ENCODE results near the gene RCCD1. TPM values are rescaled to one million over a fixed set of nuclear protein-coding genes. Genes with fewer than 3 reads are reported as not detected.

Gene RCCD1, protein sequence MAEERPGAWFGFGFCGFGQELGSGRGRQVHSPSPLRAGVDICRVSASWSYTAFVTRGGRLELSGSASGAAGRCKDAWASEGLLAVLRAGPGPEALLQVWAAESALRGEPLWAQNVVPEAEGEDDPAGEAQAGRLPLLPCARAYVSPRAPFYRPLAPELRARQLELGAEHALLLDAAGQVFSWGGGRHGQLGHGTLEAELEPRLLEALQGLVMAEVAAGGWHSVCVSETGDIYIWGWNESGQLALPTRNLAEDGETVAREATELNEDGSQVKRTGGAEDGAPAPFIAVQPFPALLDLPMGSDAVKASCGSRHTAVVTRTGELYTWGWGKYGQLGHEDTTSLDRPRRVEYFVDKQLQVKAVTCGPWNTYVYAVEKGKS
- 10 to 100 TPM in 3 of 5 experiments, 1 to 10 TPM in 2; 5.8 to 24.6 (median 16.3) TPM for total RNA-seq
- 1 to 10 TPM; 2.5 to 3.9 TPM for polyA plus RNA-seq
- 6.9 reads per million, percentile 29 among the genes with 10 or more reads in this experiment for total RNA-seq

GRCh38 chr15:90954712-90955623 is at the start of gene RCCD1:
Gene RCCD1, plus strand, starts transcription at chr15:90954884. Its CDS starts 1,851 bp downstream, at chr15:90956735.
- Mint-ChIP-seq H3K27ac (peak within 1 kb of the TSS; percentile 76 to 96 (median 94)), H3K9me3 (no peaks in the 10 kb centered on the region)

DNA sequence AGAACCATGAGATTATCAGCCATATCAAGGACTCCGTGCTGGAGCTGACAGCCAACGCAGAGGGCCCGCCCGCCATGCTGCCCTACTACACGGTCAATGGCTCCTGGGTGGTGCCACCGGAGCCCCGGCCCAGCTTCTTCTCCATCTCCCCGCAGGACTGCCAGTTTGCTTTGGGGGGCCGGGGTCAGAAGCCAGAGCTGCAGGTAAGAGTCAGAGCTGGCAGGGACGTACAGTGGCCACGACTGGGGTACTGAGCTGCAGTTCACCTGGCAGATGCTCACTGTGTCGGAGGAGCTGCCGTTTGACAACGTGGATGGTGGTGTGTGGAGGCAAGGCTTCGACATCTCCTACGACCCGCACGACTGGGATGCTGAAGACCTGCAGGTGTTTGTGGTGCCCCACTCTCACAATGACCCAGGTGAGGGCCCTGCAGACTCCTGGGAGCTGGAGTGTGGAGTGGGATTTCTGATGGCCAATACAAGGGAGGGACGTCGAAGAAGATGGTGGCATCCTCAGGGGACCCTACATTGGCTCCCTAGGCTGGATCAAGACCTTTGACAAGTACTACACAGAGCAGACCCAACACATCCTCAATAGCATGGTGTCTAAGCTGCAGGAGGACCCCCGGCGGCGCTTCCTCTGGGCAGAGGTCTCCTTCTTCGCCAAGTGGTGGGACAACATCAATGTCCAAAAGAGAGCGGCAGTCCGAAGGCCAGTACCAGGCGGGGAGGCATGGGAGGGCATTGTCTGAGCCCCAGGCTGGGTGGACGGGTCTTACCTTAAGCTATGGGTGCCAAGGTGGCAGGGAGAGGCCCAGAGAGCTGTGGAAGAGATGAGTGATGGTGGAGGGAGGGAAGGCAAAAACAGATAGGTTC is 49.1 kb upstream of the RCCD1 start:
- H3K36me3 Mint-ChIP-seq = peaks cover 9 to 36% (median 21%) of the 10 kb centered on the region in 5 donors
- intact Hi-C loops (cut with micrococcal nuclease) = loop anchor here in 1 of 2 donors (2.0 kb wide), 1 partner anchor 17 kb away; no protein-coding TSS in a partner anchor
- ChIA-PET POLR2A (interaction anchor here (8.3 kb wide), 1 partner anchor 28 kb away, joined by 213 read pairs; the partner anchor contains the start of genes HDDC3 and UNC45A), CTCF (interaction anchor here (8.0 kb wide), 1 partner anchor 28 kb away, joined by 150 read pairs; the partner anchor contains the start of genes HDDC3 and UNC45A)
- H3K27ac Mint-ChIP-seq = peak overlapping the region in 1 of 9 donors; percentile 51
- H3K9me3 Mint-ChIP-seq = no peaks in the 10 kb centered on the region
- Histone ChIP-seq H3K4me3 (ENCODE audit: low read length) (no peak overlapping the region), H3K9me3 (ENCODE audit: control insufficient read depth in 2 of 3, low read length in 3 of 3) (no peaks in the 10 kb centered on the region), H3K27me3 (ENCODE audit: control insufficient read depth in 2 of 2, insufficient read depth in 2 of 2, low read length in 2 of 2) (no peaks in the 10 kb centered on the region), H3K4me1 (ENCODE audit: control insufficient read depth in 2 of 2, insufficient read depth in 2 of 2, low read length in 2 of 2) (peaks cover 12 to 17% of the 10 kb centered on the region in 2 donors), H3K36me3 (ENCODE audit: control insufficient read depth in 2 of 3, insufficient read depth in 3 of 3, low read length in 3 of 3) (peaks cover 6 to 52% (median 17%) of the 10 kb centered on the region in 3 experiments), H3K27ac (ENCODE audit: low read depth, low read length) (no peak overlapping the region)
- H3K4me1 Mint-ChIP-seq = peaks cover 11 to 36% (median 31%) of the 10 kb centered on the region in 7 donors
- H3K4me3 Mint-ChIP-seq = peak overlapping the region in 5 of 10 donors; percentile 14 to 63 (median 21)
- ATAC-seq (no peak), DNase-seq (no peak)
- H3K27me3 Mint-ChIP-seq = no peaks in the 10 kb centered on the region

More at GRCh38 chr15:90954712-90955623, at the start of gene RCCD1:
- no peaks in the 10 kb centered on the region for H3K27me3 Mint-ChIP-seq
- peak; percentile 98 for ATAC-seq
- H3K4me1 ChIP-seq (ENCODE audit: control insufficient read depth in 2 of 2, insufficient read depth in 2 of 2, low read length in 2 of 2) = peaks cover 10 to 15% of the 10 kb centered on the region in 2 donors
- H3K27ac ChIP-seq (ENCODE audit: low read depth, low read length) = peak within 1 kb of the TSS; percentile 98
- intact Hi-C loops (cut with micrococcal nuclease) = loop anchor here (1.0 to 10.0 kb wide), 6 partner anchors 20 to 900 kb away; partner anchors contain the start of genes PRC1 (in 2 of the 2), UNC45A (in 2 of the 2), BLM (in 1 of the 2) and SLCO3A1 (in 1 of the 2)
- H3K27me3 ChIP-seq (ENCODE audit: control insufficient read depth in 2 of 2, insufficient read depth in 2 of 2, low read length in 2 of 2) = no peaks in the 10 kb centered on the region
- peak; percentile 67 to 90 (median 85) for DNase-seq
- H3K4me3 Mint-ChIP-seq = peak within 1 kb of the TSS; percentile 81 to 90 (median 87)
- H3K4me1 Mint-ChIP-seq = peaks cover 6 to 24% (median 12%) of the 10 kb centered on the region in 7 donors
- H3K36me3 Mint-ChIP-seq = peaks cover 0 to 26% (median 4%) of the 10 kb centered on the region in 5 donors
- peak within 1 kb of the TSS; percentile 100 for H3K4me3 ChIP-seq (ENCODE audit: low read length)
- POLR2A ChIA-PET = interaction anchor here (1.0 to 9.2 kb wide), 9 partner anchors 8 to 67 kb away, joined by 3 to 119 read pairs (median 4); partner anchors contain the start of genes HDDC3, MAN2A2 and UNC45A
- H3K36me3 ChIP-seq (ENCODE audit: control insufficient read depth in 2 of 3, insufficient read depth in 3 of 3, low read length in 3 of 3) = peaks cover 0 to 42% (median 0%) of the 10 kb centered on the region in 3 experiments
- CTCF ChIA-PET = interaction anchor here (2.6 to 7.7 kb wide), 3 partner anchors 22 to 94 kb away, joined by 12 to 67 read pairs (median 13); partner anchors contain the start of genes HDDC3 and UNC45A
- H3K9me3 ChIP-seq (ENCODE audit: control insufficient read depth in 2 of 3, low read length in 3 of 3) = no peaks in the 10 kb centered on the region

GRCh38 chr15:90906181-90906849 is 48.4 kb upstream of the RCCD1 start:
- peak overlapping the region in 1 of 10 donors; percentile 21 for H3K4me3 Mint-ChIP-seq
- Histone ChIP-seq H3K4me3 (ENCODE audit: low read length) (no peak overlapping the region), H3K27me3 (ENCODE audit: control insufficient read depth in 2 of 2, insufficient read depth in 2 of 2, low read length in 2 of 2) (no peaks in the 10 kb centered on the region), H3K27ac (ENCODE audit: low read depth, low read length) (no peak overlapping the region), H3K9me3 (ENCODE audit: control insufficient read depth in 2 of 3, low read length in 3 of 3) (no peaks in the 10 kb centered on the region), H3K4me1 (ENCODE audit: control insufficient read depth in 2 of 2, insufficient read depth in 2 of 2, low read length in 2 of 2) (peaks cover 12 to 16% of the 10 kb centered on the region in 2 donors), H3K36me3 (ENCODE audit: control insufficient read depth in 2 of 3, insufficient read depth in 3 of 3, low read length in 3 of 3) (peaks cover 11 to 60% (median 22%) of the 10 kb centered on the region in 3 experiments)
- peaks cover 11 to 33% (median 28%) of the 10 kb centered on the region in 7 donors for H3K4me1 Mint-ChIP-seq
- peaks cover 9 to 37% (median 21%) of the 10 kb centered on the region in 5 donors for H3K36me3 Mint-ChIP-seq
- ATAC-seq (no peak), DNase-seq (no peak)
- POLR2A ChIA-PET = interaction anchor here (8.3 kb wide), 1 partner anchor 27 kb away, joined by 213 read pairs; the partner anchor contains the start of genes HDDC3 and UNC45A
- CTCF ChIA-PET = interaction anchor here (0.6 to 8.0 kb wide), 2 partner anchors 27 to 84 kb away, joined by 4 to 150 read pairs; partner anchors contain the start of genes HDDC3 and UNC45A
- H3K9me3 Mint-ChIP-seq = no peaks in the 10 kb centered on the region
- intact Hi-C loops (cut with micrococcal nuclease) = no loop called here
- no peaks in the 10 kb centered on the region for H3K27me3 Mint-ChIP-seq
- H3K27ac Mint-ChIP-seq = no peak overlapping the region

GRCh38 chr15:90907051-90907660 is 47.5 kb upstream of the RCCD1 start:
- no peaks in the 10 kb centered on the region for H3K27me3 ChIP-seq (ENCODE audit: control insufficient read depth in 2 of 2, insufficient read depth in 2 of 2, low read length in 2 of 2)
- no peak overlapping the region for H3K4me3 Mint-ChIP-seq
- ChIA-PET CTCF (interaction anchor here (0.5 to 8.0 kb wide), 3 partner anchors 19 to 85 kb away, joined by 3 to 150 read pairs (median 4); partner anchors contain the start of genes HDDC3 and UNC45A), POLR2A (no interaction called here)
- peaks cover 11 to 24% (median 20%) of the 10 kb centered on the region in 7 donors for H3K4me1 Mint-ChIP-seq
- H3K27ac Mint-ChIP-seq = no peak overlapping the region
- H3K9me3 Mint-ChIP-seq = no peaks in the 10 kb centered on the region
- H3K36me3 ChIP-seq (ENCODE audit: control insufficient read depth in 2 of 3, insufficient read depth in 3 of 3, low read length in 3 of 3) = peaks cover 13 to 68% (median 29%) of the 10 kb centered on the region in 3 experiments
- ATAC-seq (no peak), DNase-seq (no peak)
- H3K4me3 ChIP-seq (ENCODE audit: low read length) = no peak overlapping the region
- H3K27ac ChIP-seq (ENCODE audit: low read depth, low read length) = no peak overlapping the region
- H3K36me3 Mint-ChIP-seq = peaks cover 9 to 37% (median 21%) of the 10 kb centered on the region in 5 donors
- intact Hi-C loops (cut with micrococcal nuclease) = no loop called here
- H3K27me3 Mint-ChIP-seq = no peaks in the 10 kb centered on the region
- no peaks in the 10 kb centered on the region for H3K9me3 ChIP-seq (ENCODE audit: control insufficient read depth in 2 of 3, low read length in 3 of 3)
- H3K4me1 ChIP-seq (ENCODE audit: control insufficient read depth in 2 of 2, insufficient read depth in 2 of 2, low read length in 2 of 2) = peaks cover 6 to 8% of the 10 kb centered on the region in 2 donors

Data from naive thymus-derived CD4-positive, alpha-beta T cell (primary cell).